Measurements from ENCODE around the gene C2CD2.

Gene C2CD2

GRCh38 chr21:41888749-41889376 is 65.0 kb downstream of the C2CD2 start:
- no peak for DNase-seq (ENCODE audit: low read depth, low spot score)

GRCh38 chr21:41887667-41888066 is 66.2 kb downstream of the C2CD2 start:
- no peak for DNase-seq (ENCODE audit: low read depth, low spot score)

- no peak for DNase-seq (ENCODE audit: low read depth, low spot score)
Observed at GRCh38 chr21:41886328-41886727, 67.5 kb downstream of the C2CD2 start.

- DNase-seq (ENCODE audit: low read depth, low spot score) = no peak
Observed at GRCh38 chr21:41885341-41886024, 68.3 kb downstream of the C2CD2 start.

GRCh38 chr21:41884501-41885030 is 69.3 kb downstream of the C2CD2 start:
- DNase-seq (ENCODE audit: low read depth, low spot score) = no peak

- no peak for DNase-seq (ENCODE audit: low read depth, low spot score)
Observed at GRCh38 chr21:41883582-41883981, 70.2 kb downstream of the C2CD2 start.

GRCh38 chr21:41881051-41881450 is 72.8 kb downstream of the C2CD2 start:
- no peak for DNase-seq (ENCODE audit: low read depth, low spot score)

- DNase-seq (ENCODE audit: low read depth, low spot score) = no peak
Observed at GRCh38 chr21:41880153-41880552, 73.7 kb downstream of the C2CD2 start.

- DNase-seq (ENCODE audit: low read depth, low spot score) = peak; percentile 75
Observed at GRCh38 chr21:41879190-41879998, 74.4 kb downstream of the C2CD2 start, which contains the start of gene PRDM15. TSS of gene PRDM15 (minus strand) at chr21:41879344. CDS start at chr21:41860363, 18,981 bp downstream.

GRCh38 chr21:41878831-41879189 is 75.0 kb downstream of the C2CD2 start:
- DNase-seq (ENCODE audit: low read depth, low spot score) = peak; percentile 53

- no peak for DNase-seq (ENCODE audit: low read depth, low spot score)
Observed at GRCh38 chr21:41877901-41878830, 75.7 kb downstream of the C2CD2 start.

- no peak for DNase-seq (ENCODE audit: low read depth, low spot score)
Observed at GRCh38 chr21:41876928-41877652, 76.7 kb downstream of the C2CD2 start.

GRCh38 chr21:41876396-41876795 is 77.4 kb downstream of the C2CD2 start:
- no peak for DNase-seq (ENCODE audit: low read depth, low spot score)

- no peak for DNase-seq (ENCODE audit: low read depth, low spot score)
Observed at GRCh38 chr21:41875086-41875485, 78.7 kb downstream of the C2CD2 start.

- no peak for DNase-seq (ENCODE audit: low read depth, low spot score)
Observed at GRCh38 chr21:41874611-41875010, 79.2 kb downstream of the C2CD2 start.

- DNase-seq (ENCODE audit: low read depth, low spot score) = no peak
Observed at GRCh38 chr21:41873426-41873825, 80.4 kb downstream of the C2CD2 start.

- DNase-seq (ENCODE audit: low read depth, low spot score) = no peak
Observed at GRCh38 chr21:41873005-41873404, 80.8 kb downstream of the C2CD2 start.

GRCh38 chr21:41871293-41872030 is 82.4 kb downstream of the C2CD2 start:
- no peak for DNase-seq (ENCODE audit: low read depth, low spot score)

- DNase-seq (ENCODE audit: low read depth, low spot score) = no peak
Observed at GRCh38 chr21:41869771-41870170, 84.0 kb downstream of the C2CD2 start.

All from activated naive CD8-positive, alpha-beta T cell treated with anti-CD3 and anti-CD28 coated beads, Interleukin-2, amount 50 U/mL, for 16 hours (primary cell).